Kidney tubule cell (primary cell): ENCODE results near the gene MRPL45.

Source experiments
- DNase-seq: peaks from one replicate; pipeline ENCODE4 v3.0.0-alpha.2; 2018; ENCODE audit warnings: low spot score

Gene MRPL45

GRCh38 chr17:38325221-38325851, 28.4 kb downstream of the MRPL45 start:
- DNase-seq: peak; percentile 33

- no peak for DNase-seq
These were observed 30.2 kb downstream of the MRPL45 start for GRCh38 chr17:38326996-38327792.

GRCh38 chr17:38327936-38328335, 31.0 kb downstream of the MRPL45 start:
- DNase-seq: peak; percentile 12

GRCh38 chr17:38328620-38329019, 31.7 kb downstream of the MRPL45 start:
- no peak for DNase-seq

GRCh38 chr17:38329284-38329683, 32.3 kb downstream of the MRPL45 start:
- DNase-seq: no peak

- no peak for DNase-seq
These were observed 33.1 kb downstream of the MRPL45 start for GRCh38 chr17:38329808-38330730.

- no peak for DNase-seq
These were observed 34.0 kb downstream of the MRPL45 start for GRCh38 chr17:38330941-38331411.

- DNase-seq: no peak
These were observed 35.8 kb downstream of the MRPL45 start for GRCh38 chr17:38332735-38333134.

- no peak for DNase-seq
These were observed 36.8 kb downstream of the MRPL45 start for GRCh38 chr17:38333635-38334295.

GRCh38 chr17:38334480-38335364, 37.8 kb downstream of the MRPL45 start:
- no peak for DNase-seq

GRCh38 chr17:38336838-38337237, 39.9 kb downstream of the MRPL45 start:
- DNase-seq: no peak

GRCh38 chr17:38338053-38338452, 41.1 kb downstream of the MRPL45 start:
- no peak for DNase-seq

- DNase-seq: no peak
These were observed 41.6 kb downstream of the MRPL45 start for GRCh38 chr17:38338535-38338934.

GRCh38 chr17:38339891-38340290, 42.9 kb downstream of the MRPL45 start:
- peak; percentile 74 for DNase-seq

GRCh38 chr17:38341035-38341721, 44.2 kb downstream of the MRPL45 start:
- peak; percentile 28 for DNase-seq

GRCh38 chr17:38342886-38343607, 46.1 kb downstream of the MRPL45 start:
- DNase-seq: no peak

- no peak for DNase-seq
These were observed 46.8 kb downstream of the MRPL45 start, which contains the start of gene GPR179 for GRCh38 chr17:38343608-38344419. GPR179 (minus strand) TSS chr17:38343956; CDS start chr17:38343789, 167 bp downstream.

- no peak for DNase-seq
These were observed 47.4 kb downstream of the MRPL45 start for GRCh38 chr17:38344420-38344745.

- no peak for DNase-seq
These were observed 48.8 kb downstream of the MRPL45 start for GRCh38 chr17:38345743-38346142.
